Endothelial cell of umbilical vein (primary cell): Measurements from ENCODE around the gene JAG2. TPM values are rescaled to one million over a fixed set of nuclear protein-coding genes. Genes with fewer than 3 reads are reported as not detected.

ENCODE experiments used
- BruUV-seq: library from RNA; stranded (reverse); fragments of 400-500 nt; replicated peaks from 2 replicates; lab custom pipeline; 2021; lab: Mats Ljungman, UMichigan
- CTCF ChIA-PET: fragments of 300-600, 350-600 bp; sonication (Branson Sonifier 250); formaldehyde crosslinking; loops from one replicate; lab custom pipeline; 2021; ENCODE audit warnings: antibody characterized with exemption, inconsistent platforms; lab: Charles Lee
- POLR2A ChIA-PET: fragments of 300-600, 350-600 bp; sonication (Branson Sonifier 250); formaldehyde crosslinking; loops from one replicate; lab custom pipeline; 2021; ENCODE audit warnings: antibody characterized with exemption, inconsistent platforms; lab: Charles Lee
- DNase-seq: peaks from one replicate; pipeline ENCODE4 v3.0.0-alpha.2; 2011; ENCODE audit warnings: low read depth, low spot score
- FAIRE-seq: peaks from 2 replicates; lab custom pipeline; 2011; peaks lifted over from hg19 to GRCh38; lab: Jason Lieb, UNC
- H2AFZ ChIP-seq: 2 replicates; pipeline ENCODE4 v1.6.0; 2012; ENCODE audit warnings: low read depth, low read length, control low read depth, inconsistent platforms
- H3K27ac ChIP-seq: 2 replicates; pipeline ENCODE4 v1.5.1; 2011; ENCODE audit warnings: low read depth, mild to moderate bottlenecking, control low read depth, low read length, moderate library complexity; ENCODE audit not compliant: insufficient read depth
- H3K27me3 ChIP-seq, 2 experiments: 2 replicates each; pipeline versions ENCODE4 v1.6.0 to v1.6.1; 2011; ENCODE audit warnings: low read length in 2 of 2, mixed read lengths in 1 of 2; ENCODE audit not compliant: control insufficient read depth in 2 of 2, insufficient read depth in 2 of 2
- H3K36me3 ChIP-seq, 2 experiments: 2 replicates in 1 of 2; 3 replicates in 1 of 2; pipeline ENCODE4 v1.5.1; 2011; ENCODE audit warnings: low read length in 2 of 2, mild to moderate bottlenecking in 1 of 2, moderate library complexity in 1 of 2; ENCODE audit not compliant: control insufficient read depth in 2 of 2, insufficient read depth in 2 of 2; ENCODE audit errors: extremely low read depth in 1 of 2
- H3K4me1 ChIP-seq: 3 replicates; pipeline ENCODE4 v1.5.1; 2011; ENCODE audit warnings: mild to moderate bottlenecking, low read length; ENCODE audit not compliant: control insufficient read depth, insufficient read depth; ENCODE audit errors: extremely low read depth
- H3K4me2 ChIP-seq: 2 replicates; pipeline ENCODE4 v1.6.1; 2011; ENCODE audit warnings: low read length, control low read depth, mixed read lengths; ENCODE audit not compliant: insufficient read depth
- H3K4me3 ChIP-seq, 3 experiments: fragments of 200-600 bp in 1 of 3; sonication (generic), shearing (Covaris generic) in 1 of 3; replicated peaks in 1 of 3; 2 replicates each; pipeline ENCODE4 v1.5.1; 2011 to 2016; ENCODE audit warnings: control low read depth in 3 of 3, low read length in 3 of 3, mild to moderate bottlenecking in 2 of 3, inconsistent platforms in 1 of 3, low read depth in 1 of 3, moderate library complexity in 1 of 3; ENCODE audit not compliant: insufficient read depth in 1 of 3
- H3K79me2 ChIP-seq: 2 replicates; pipeline ENCODE4 v1.6.0; 2012; ENCODE audit warnings: low read length, inconsistent platforms; ENCODE audit not compliant: control insufficient read depth, insufficient read depth
- H3K9ac ChIP-seq: replicated peaks from 2 replicates; pipeline ENCODE3; 2011; ENCODE audit warnings: low read length, control low read depth; ENCODE audit not compliant: insufficient read depth; ENCODE audit errors: extremely low read depth
- H3K9me1 ChIP-seq: replicated peaks from 3 replicates; pipeline ENCODE4 v1.6.0; 2011; ENCODE audit warnings: mild to moderate bottlenecking, low read length; ENCODE audit not compliant: control insufficient read depth, insufficient read depth; ENCODE audit errors: extremely low read depth
- H3K9me3 ChIP-seq: replicated peaks from 2 replicates; pipeline ENCODE4 v1.5.1; 2012; ENCODE audit warnings: low read length, inconsistent platforms; ENCODE audit not compliant: control insufficient read depth, insufficient read depth
- H4K20me1 ChIP-seq: replicated peaks from 2 replicates; pipeline ENCODE3; 2011; ENCODE audit warnings: mild to moderate bottlenecking, low read length; ENCODE audit not compliant: control insufficient read depth, insufficient read depth; ENCODE audit errors: extremely low read depth
- CTCF ChIP-seq, 2 donors: IDR thresholded peaks; 1 replicate in 1 of 2; 2 replicates in 1 of 2; pipeline ENCODE4 v1.5.1; 2011; ENCODE audit warnings: low read length in 2 of 2, mild to moderate bottlenecking in 2 of 2, moderate library complexity in 2 of 2, control low read depth in 1 of 2, inconsistent platforms in 1 of 2, low read depth in 1 of 2; ENCODE audit not compliant: insufficient read depth in 1 of 2; ENCODE audit errors: extremely low read depth in 1 of 2
- EZH2 ChIP-seq: IDR thresholded peaks from 2 replicates; pipeline ENCODE4 v1.6.1; 2012; ENCODE audit warnings: borderline replicate concordance, low read depth, mild to moderate bottlenecking, moderate library complexity, low read length, inconsistent platforms; ENCODE audit not compliant: severe bottlenecking
- FOS ChIP-seq: IDR thresholded peaks from 2 replicates; pipeline ENCODE4 v1.6.1; 2011; ENCODE audit warnings: mild to moderate bottlenecking, low read length, moderate library complexity, borderline replicate concordance; ENCODE audit not compliant: insufficient read depth
- GATA2 ChIP-seq: IDR thresholded peaks from 2 replicates; pipeline ENCODE4 v1.7.0; 2011; ENCODE audit warnings: low read depth, mild to moderate bottlenecking, moderate library complexity, mixed read lengths, low read length; ENCODE audit not compliant: insufficient read length, insufficient read depth
- JUN ChIP-seq: IDR thresholded peaks from 2 replicates; pipeline ENCODE4 v1.6.1; 2011; ENCODE audit warnings: borderline replicate concordance, low read depth; ENCODE audit not compliant: insufficient read length, insufficient read depth
- MAX ChIP-seq: IDR thresholded peaks from 2 replicates; pipeline ENCODE4 v1.6.1; 2011; ENCODE audit not compliant: insufficient read depth, insufficient read length
- MYC ChIP-seq: IDR thresholded peaks from one replicate; pipeline ENCODE4 v1.6.1; 2011; ENCODE audit warnings: mild to moderate bottlenecking, low read depth, low read length
- POLR2A ChIP-seq: IDR thresholded peaks from 2 replicates; pipeline ENCODE4 v1.6.1; 2012; ENCODE audit warnings: low read depth, mild to moderate bottlenecking, control low read depth, low read length
- POLR2AphosphoS5 ChIP-seq: IDR thresholded peaks from 2 replicates; pipeline ENCODE4 v1.6.1; 2012; ENCODE audit warnings: low read depth, mild to moderate bottlenecking, control low read depth, low read length, moderate library complexity; ENCODE audit not compliant: insufficient read depth
- dilution Hi-C: fragments of 300-500 bp; cut with MboI; formaldehyde crosslinking; loops from one replicate; pipeline ENCODE4 v1.15.0; 2019; ENCODE audit warnings: low sequenced_read_pairs; ENCODE audit not compliant: extremely low pct_ligation_motif_present
- intact Hi-C: fragments of 100-400 bp; cut with micrococcal nuclease; formaldehyde crosslinking; loops from one replicate; pipeline ENCODE4 v1.10.0; 2022
- polyA plus RNA-seq, 4 experiments: library from polyadenylated mRNA; depleted of rRNA in 3 of 4; stranded (reverse) in 3 of 4; unstranded in 1 of 4; fragments of >200 nt; gene quantifications; 2 replicates each; pipeline versions ENCODE4 v1.2.1 to v1.2.3, GENCODE V29; 2011 to 2012; ENCODE audit warnings: missing spikeins in 1 of 4
- total RNA-seq: library from RNA; stranded (reverse); gene quantifications from 2 replicates; pipeline ENCODE4 v1.2.3, GENCODE V29; 2021

JAG2 gene
- total and polyA plus RNA-seq, 2 donors (not counting 3 experiments of a cell fraction or from before 2014, with no cell fraction given) = 105 to 128 TPM

- no peak overlapping the region for H3K4me2 ChIP-seq
- intact Hi-C loops = no loop called here
- H3K79me2 ChIP-seq = peaks cover 20% of the 10 kb centered on the region
- POLR2A ChIA-PET = no interaction called here
- no peaks in the 10 kb centered on the region for H3K9me1 ChIP-seq
- H4K20me1 ChIP-seq = no peaks in the 10 kb centered on the region
- no peak overlapping the region for H2AFZ ChIP-seq
- no peak for TF ChIP-seq POLR2A
- no peak for TF ChIP-seq JUN
- TF ChIP-seq MYC = no peak
- TF ChIP-seq GATA2 = no peak
- FAIRE-seq (no peak), DNase-seq (no peak)
- no peaks in the 10 kb centered on the region for H3K9me3 ChIP-seq
- no peak overlapping the region for H3K27ac ChIP-seq
- CTCF ChIA-PET = interaction anchor here (0.6 kb wide), 1 partner anchor 1695 kb away, joined by 3 read pairs; no protein-coding TSS in a partner anchor
- no peaks in the 10 kb centered on the region for H3K27me3 ChIP-seq
- peaks cover 3 to 34% of the 10 kb centered on the region in 2 experiments for H3K36me3 ChIP-seq
- H3K4me3 ChIP-seq = no peak overlapping the region
- dilution Hi-C loops = no loop called here
- BruUV-seq = no TSS peak
- no peaks in the 10 kb centered on the region for H3K4me1 ChIP-seq
- no peak overlapping the region for H3K9ac ChIP-seq
These were observed 14.1 kb downstream of the JAG2 start for GRCh38 chr14:105154476-105154871.

- H4K20me1 ChIP-seq = no peaks in the 10 kb centered on the region
- peaks cover 15% of the 10 kb centered on the region for H3K79me2 ChIP-seq
- H3K4me1 ChIP-seq = no peaks in the 10 kb centered on the region
- no peaks in the 10 kb centered on the region for H3K9me1 ChIP-seq
- no peak overlapping the region for H2AFZ ChIP-seq
- FAIRE-seq (no peak), DNase-seq (no peak)
- peaks cover 3 to 39% of the 10 kb centered on the region in 2 experiments for H3K36me3 ChIP-seq
- no peak overlapping the region for H3K4me3 ChIP-seq
- dilution Hi-C loops = no loop called here
- BruUV-seq = no TSS peak
- no peak overlapping the region for H3K9ac ChIP-seq
- POLR2A ChIA-PET = interaction anchor here (0.6 kb wide), 1 partner anchor 211 kb away, joined by 3 read pairs; no protein-coding TSS in a partner anchor
- no peak for TF ChIP-seq POLR2AphosphoS5
- TF ChIP-seq MAX = no peak
- TF ChIP-seq MYC = no peak
- TF ChIP-seq JUN = no peak
- no peak for TF ChIP-seq POLR2A
- no peak for TF ChIP-seq EZH2
- TF ChIP-seq GATA2 = no peak
- TF ChIP-seq FOS = no peak
- no peak for TF ChIP-seq CTCF (IDR thresholded peaks at IDR 0.05; ENCODE audit: extremely low read depth in 1 of 2, insufficient read depth in 1 of 2, low read depth in 1 of 2, low read length in 2 of 2)
- H3K9me3 ChIP-seq = no peaks in the 10 kb centered on the region
- CTCF ChIA-PET = interaction anchor here (0.6 kb wide), 1 partner anchor 1694 kb away, joined by 3 read pairs; no protein-coding TSS in a partner anchor
- H3K27me3 ChIP-seq = no peaks in the 10 kb centered on the region
- no peak overlapping the region for H3K27ac ChIP-seq
- H3K4me2 ChIP-seq = no peak overlapping the region
- intact Hi-C loops = no loop called here
These were observed 14.7 kb downstream of the JAG2 start for GRCh38 chr14:105153739-105154475.
